HepG2 (cell line): ENCODE measurements around the gene MYCT1.

ENCODE experiments used
- EP300 ChIP-seq, 3 experiments: sonication (generic) in 1 of 3; formaldehyde crosslinking in 1 of 3; IDR thresholded peaks; 2 replicates each; pipeline versions ENCODE4 v1.5.1 to v1.6.1; 2011 to 2020; ENCODE audit warnings: low read depth in 2 of 3, low read length in 2 of 3, borderline replicate concordance in 1 of 3, improper control_type of control experiment in 1 of 3, mild to moderate bottlenecking in 1 of 3, missing genetic modification reagents in 1 of 3, moderate library complexity in 1 of 3
- TF ChIP-seq, protein P1 (sequence below): sonication (generic); formaldehyde crosslinking; IDR thresholded peaks from 2 replicates; pipeline ENCODE4 v1.5.0; 2020; ENCODE audit warnings: mild to moderate bottlenecking, missing genetic modification reagents, moderate library complexity

DNA sequence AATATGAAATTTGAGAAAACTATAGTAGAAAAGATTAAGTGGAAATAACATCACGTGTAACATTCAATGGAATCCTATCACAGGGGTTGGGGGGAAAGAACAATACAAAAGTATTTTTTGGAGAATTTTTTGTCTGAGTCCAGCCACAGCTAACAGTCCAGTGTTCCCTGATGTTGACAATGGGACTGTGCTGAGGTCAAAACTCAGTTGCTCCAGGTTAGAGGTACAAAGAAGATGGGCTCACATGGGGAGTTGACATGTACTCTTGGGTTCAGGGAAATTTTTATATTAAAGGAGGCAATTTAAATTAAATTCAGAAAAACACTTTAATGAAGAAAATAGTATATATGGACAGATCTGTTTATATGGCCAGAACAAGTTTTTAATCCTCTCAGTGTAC lies 995 bp downstream of the MYCT1 start:
- TF ChIP-seq, protein P1, sequence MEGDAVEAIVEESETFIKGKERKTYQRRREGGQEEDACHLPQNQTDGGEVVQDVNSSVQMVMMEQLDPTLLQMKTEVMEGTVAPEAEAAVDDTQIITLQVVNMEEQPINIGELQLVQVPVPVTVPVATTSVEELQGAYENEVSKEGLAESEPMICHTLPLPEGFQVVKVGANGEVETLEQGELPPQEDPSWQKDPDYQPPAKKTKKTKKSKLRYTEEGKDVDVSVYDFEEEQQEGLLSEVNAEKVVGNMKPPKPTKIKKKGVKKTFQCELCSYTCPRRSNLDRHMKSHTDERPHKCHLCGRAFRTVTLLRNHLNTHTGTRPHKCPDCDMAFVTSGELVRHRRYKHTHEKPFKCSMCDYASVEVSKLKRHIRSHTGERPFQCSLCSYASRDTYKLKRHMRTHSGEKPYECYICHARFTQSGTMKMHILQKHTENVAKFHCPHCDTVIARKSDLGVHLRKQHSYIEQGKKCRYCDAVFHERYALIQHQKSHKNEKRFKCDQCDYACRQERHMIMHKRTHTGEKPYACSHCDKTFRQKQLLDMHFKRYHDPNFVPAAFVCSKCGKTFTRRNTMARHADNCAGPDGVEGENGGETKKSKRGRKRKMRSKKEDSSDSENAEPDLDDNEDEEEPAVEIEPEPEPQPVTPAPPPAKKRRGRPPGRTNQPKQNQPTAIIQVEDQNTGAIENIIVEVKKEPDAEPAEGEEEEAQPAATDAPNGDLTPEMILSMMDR (CRISPR knock-in tag): no peak
- TF ChIP-seq EP300 (IDR thresholded peaks at IDR 0.05; ENCODE audit: low read depth in 2 of 2, low read length in 2 of 2): no peak
- no peak for TF ChIP-seq EP300 (CRISPR knock-in tag; IDR thresholded peaks at IDR 0.05; ENCODE audit: borderline replicate concordance)
